Kidney epithelial cell (primary cell): ENCODE data around the gene ZSCAN1. TPM values are rescaled to one million over a fixed set of nuclear protein-coding genes. Genes with fewer than 3 reads are reported as not detected.

Experiments used
- DNase-seq: peaks from one replicate; pipeline ENCODE4 v3.0.0-alpha.2; 2010; ENCODE audit warnings: low read depth
- H3K27me3 ChIP-seq: 2 replicates; pipeline ENCODE4 v1.6.0; 2011; ENCODE audit warnings: low read length; ENCODE audit not compliant: control insufficient read depth, insufficient read depth
- H3K36me3 ChIP-seq: 2 replicates; pipeline ENCODE4 v1.5.1; 2011; ENCODE audit warnings: low read length; ENCODE audit not compliant: control insufficient read depth, insufficient read depth
- H3K4me3 ChIP-seq: 2 replicates; pipeline ENCODE4 v1.5.1; 2011; ENCODE audit warnings: low read depth, mild to moderate bottlenecking, control low read depth, low read length
- total RNA-seq: library from RNA; depleted of rRNA; stranded (reverse); fragments of >200 nt; gene quantifications from 2 replicates; pipeline ENCODE4 v1.2.3, GENCODE V29; 2015
- TF ChIP-seq, protein P1 (sequence below): IDR thresholded peaks from 2 replicates; pipeline ENCODE4 v1.5.1; 2011; ENCODE audit warnings: mild to moderate bottlenecking, moderate library complexity, low read length, control low read depth, inconsistent platforms; ENCODE audit not compliant: insufficient read depth, poor library complexity, severe bottlenecking

ZSCAN1 gene
- total RNA-seq, 1 donor from 2014 or later: not detected

DNA sequence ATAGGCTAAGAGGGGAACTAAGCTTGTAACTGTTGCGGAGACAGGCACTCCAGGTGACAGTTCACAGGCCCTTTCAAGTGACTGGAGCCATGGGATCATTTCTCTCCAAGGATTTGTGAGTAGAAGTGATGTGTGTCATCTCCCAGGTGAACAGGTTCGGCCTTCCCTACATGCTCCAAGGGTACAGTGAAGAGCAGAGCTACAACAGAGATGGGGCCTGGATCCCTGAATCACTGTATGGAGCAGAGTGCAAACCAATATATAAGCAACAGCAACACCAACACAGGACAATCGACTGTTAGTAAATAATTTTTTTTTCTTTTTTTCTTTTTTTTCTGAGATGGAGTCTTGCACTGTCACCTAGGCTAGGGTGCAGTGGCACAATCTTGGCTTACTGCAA is 49.2 kb downstream of the ZSCAN1 start:
- TF ChIP-seq, protein P1, sequence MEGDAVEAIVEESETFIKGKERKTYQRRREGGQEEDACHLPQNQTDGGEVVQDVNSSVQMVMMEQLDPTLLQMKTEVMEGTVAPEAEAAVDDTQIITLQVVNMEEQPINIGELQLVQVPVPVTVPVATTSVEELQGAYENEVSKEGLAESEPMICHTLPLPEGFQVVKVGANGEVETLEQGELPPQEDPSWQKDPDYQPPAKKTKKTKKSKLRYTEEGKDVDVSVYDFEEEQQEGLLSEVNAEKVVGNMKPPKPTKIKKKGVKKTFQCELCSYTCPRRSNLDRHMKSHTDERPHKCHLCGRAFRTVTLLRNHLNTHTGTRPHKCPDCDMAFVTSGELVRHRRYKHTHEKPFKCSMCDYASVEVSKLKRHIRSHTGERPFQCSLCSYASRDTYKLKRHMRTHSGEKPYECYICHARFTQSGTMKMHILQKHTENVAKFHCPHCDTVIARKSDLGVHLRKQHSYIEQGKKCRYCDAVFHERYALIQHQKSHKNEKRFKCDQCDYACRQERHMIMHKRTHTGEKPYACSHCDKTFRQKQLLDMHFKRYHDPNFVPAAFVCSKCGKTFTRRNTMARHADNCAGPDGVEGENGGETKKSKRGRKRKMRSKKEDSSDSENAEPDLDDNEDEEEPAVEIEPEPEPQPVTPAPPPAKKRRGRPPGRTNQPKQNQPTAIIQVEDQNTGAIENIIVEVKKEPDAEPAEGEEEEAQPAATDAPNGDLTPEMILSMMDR: no peak
- no peak overlapping the region for H3K4me3 ChIP-seq
- H3K36me3 ChIP-seq: peaks cover 1% of the 10 kb centered on the region
- no peaks in the 10 kb centered on the region for H3K27me3 ChIP-seq
- DNase-seq: no peak

DNA sequence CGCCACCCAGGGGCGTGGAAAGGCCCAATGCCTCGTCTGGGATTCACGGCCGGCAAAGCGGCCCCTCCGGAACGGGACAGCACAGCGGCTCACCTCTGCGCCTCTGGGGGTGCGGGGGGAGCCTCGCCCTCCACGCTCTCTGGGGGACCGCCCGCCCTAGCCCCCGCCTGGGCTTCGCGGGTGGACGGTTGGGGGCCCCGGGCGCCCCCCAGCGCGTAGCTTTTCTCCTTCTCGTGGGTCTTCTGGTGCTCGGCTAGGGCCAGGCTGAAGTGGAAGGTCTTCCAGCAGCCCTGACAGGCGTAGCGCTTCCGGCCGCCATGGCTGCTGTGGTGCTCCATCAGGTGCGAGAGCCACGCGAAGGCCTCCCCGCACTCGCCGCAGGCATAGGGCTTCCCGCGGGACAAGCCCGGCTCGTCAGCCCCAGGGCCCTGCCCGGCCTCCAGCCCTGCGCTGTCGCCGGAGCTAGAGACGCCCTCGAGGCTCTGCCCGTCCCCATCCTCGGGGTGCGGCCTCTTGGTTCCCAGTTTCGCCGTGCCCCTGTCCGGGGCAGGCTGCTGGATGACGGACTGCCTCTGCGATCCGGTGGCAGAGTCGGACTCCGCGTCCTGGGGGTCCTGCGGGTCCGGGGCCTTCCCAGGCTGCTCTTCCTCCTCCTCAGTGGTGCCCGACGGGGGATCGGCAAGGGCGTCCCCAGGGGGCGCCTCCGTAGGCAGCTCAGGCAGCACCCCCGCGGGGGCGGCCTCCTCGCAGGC is 50.9 kb downstream of the ZSCAN1 start:
- Histone ChIP-seq H3K27me3 (no peaks in the 10 kb centered on the region), H3K36me3 (peaks cover 1% of the 10 kb centered on the region), H3K4me3 (no peak overlapping the region)
- TF ChIP-seq, protein P1: no peak
- DNase-seq: no peak

DNA sequence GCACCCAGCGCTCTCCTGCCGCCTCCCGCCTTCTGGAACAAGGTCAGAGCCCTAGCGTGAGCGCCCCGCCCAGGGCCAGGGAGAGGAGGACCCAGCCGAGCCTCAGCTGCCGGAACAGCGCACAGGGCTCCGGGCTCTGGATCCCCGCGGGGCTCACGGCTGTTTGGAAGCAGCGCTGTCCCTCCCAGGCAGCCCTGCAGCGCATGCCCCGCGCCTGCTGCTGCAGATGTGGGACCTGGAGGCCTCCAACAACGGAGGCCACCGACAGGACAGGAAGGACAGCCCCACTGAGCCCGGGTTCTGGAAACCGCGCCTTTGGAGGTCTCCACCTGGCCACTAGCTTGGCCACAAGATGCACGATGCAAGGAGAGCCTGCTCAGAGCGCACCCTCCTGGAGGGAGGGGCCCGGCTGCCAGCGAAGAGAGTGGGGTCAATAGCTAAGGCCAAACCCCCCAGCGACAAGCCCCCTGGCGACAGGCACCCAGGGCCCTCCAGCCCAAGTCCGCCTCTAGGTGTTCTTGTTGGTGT is 51.6 kb downstream of the ZSCAN1 start:
- TF ChIP-seq, protein P1: no peak
- no peak for DNase-seq
- no peaks in the 10 kb centered on the region for H3K27me3 ChIP-seq
- H3K36me3 ChIP-seq: peaks cover 1% of the 10 kb centered on the region
- H3K4me3 ChIP-seq: no peak overlapping the region

DNA sequence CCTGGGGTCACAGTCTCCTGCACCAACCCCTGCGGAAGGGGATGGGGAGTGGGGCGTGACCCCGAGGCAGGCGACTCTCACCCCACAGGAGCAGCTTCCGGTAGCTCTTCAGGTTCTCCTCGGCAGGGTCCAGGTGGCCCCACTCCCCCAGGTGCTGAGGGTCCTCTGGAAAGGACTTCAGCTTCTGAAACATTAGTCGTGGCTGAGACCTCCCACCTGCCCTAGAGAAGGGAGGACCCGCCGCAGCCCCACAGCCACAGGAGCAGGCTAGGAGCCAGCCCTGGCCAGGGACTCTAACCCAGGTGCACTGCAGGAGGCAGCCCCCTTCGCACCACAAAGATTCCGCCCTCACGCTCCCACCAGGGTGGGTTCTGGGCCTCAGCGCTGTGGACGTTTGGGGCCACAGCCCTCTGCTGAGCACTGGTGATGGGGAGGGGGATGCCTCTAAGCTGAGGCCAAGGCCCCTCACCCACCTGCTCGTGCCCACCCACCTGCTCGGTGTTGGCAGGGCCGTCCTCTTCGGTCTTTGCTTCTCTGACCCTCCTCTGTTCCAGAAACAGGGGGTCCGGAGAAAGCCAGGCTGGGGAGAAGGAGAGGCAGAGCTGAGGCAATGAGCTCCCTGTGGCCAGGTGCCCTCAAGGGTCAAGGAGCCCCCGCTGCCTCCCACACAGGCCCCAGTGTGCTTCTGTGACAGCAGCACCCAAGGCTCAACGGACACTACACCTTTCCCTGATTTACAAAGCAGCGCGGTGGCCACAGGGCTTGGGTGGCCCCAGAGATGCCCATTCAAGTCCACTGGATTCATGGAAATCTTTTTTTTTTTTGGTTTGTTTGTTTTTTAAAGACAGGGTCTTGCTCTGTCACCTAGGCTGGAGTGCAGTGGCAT is 53.2 kb downstream of the ZSCAN1 start:
- DNase-seq: no peak
- TF ChIP-seq, protein P1: no peak
- Histone ChIP-seq H3K27me3 (no peaks in the 10 kb centered on the region), H3K36me3 (peaks cover 1% of the 10 kb centered on the region), H3K4me3 (no peak overlapping the region)

DNA sequence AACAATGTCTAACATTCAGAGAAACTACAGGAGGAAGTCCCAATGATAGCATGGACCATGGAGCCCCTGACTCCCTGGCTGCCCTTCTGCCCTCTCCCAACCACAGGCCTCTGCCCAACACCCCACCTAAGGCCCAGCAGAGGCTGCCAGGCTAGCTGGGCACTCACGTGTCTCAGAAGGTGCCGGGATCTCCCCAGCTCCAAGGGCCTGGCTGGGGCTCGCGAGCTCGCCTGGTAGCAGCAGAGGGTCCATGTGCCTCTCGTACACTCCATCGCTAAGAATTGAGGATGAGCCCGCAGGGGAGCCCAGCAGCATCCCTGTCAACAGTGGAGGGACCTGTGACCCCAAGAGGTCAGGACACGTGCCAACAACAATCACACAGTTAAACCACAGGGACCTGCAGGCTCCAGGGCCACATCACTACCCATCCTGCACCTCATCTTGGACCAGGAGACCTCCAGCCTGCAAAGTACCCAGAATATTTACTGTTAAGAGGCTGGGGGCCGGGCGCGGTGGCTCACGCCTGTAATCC is 54.8 kb downstream of the ZSCAN1 start:
- DNase-seq: no peak
- Histone ChIP-seq H3K36me3 (peaks cover 1% of the 10 kb centered on the region), H3K27me3 (no peaks in the 10 kb centered on the region), H3K4me3 (no peak overlapping the region)
- TF ChIP-seq, protein P1: no peak
